Fibroblast of pulmonary artery (primary cell): ENCODE measurements around the gene PRLHR.
A peak's percentile ranks its signal among the peaks of the same experiment; 100 is the strongest.

Experiments
- DNase-seq: peaks from one replicate; pipeline ENCODE4 v3.0.0-alpha.2; 2010; ENCODE audit warnings: low read depth
- H3K4me3 ChIP-seq: replicated peaks from 2 replicates; pipeline ENCODE4 v1.5.1; 2011; ENCODE audit warnings: low read depth, mild to moderate bottlenecking, control low read depth, low read length, moderate library complexity
- TF ChIP-seq, protein P1 (sequence below): IDR thresholded peaks from 2 replicates; pipeline ENCODE4 v1.5.1; 2011; ENCODE audit warnings: mild to moderate bottlenecking, control low read depth, low read length, inconsistent platforms; ENCODE audit errors: missing control alignments

The PRLHR gene

DNA sequence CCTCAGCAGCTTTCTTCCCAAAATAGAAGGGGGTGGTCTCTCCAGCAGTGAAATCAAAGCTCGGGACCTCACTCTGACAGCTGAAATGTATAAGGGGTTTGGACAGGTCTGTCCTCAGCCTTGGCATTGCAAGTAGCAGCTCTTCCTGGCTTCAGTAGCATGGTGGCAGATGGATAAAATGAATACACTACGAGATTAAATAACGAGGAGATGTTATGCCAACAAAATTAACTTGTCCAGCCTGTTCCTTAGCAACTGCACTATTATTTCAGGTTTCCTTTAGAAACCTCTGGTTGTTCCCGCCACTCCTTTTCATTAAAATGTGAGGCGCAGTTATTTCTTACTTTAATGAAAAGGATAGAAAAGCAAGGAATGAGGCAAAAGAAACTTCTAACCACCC, 24.9 kb downstream of the PRLHR start:
- no peak overlapping the region for H3K4me3 ChIP-seq
- TF ChIP-seq, protein P1, sequence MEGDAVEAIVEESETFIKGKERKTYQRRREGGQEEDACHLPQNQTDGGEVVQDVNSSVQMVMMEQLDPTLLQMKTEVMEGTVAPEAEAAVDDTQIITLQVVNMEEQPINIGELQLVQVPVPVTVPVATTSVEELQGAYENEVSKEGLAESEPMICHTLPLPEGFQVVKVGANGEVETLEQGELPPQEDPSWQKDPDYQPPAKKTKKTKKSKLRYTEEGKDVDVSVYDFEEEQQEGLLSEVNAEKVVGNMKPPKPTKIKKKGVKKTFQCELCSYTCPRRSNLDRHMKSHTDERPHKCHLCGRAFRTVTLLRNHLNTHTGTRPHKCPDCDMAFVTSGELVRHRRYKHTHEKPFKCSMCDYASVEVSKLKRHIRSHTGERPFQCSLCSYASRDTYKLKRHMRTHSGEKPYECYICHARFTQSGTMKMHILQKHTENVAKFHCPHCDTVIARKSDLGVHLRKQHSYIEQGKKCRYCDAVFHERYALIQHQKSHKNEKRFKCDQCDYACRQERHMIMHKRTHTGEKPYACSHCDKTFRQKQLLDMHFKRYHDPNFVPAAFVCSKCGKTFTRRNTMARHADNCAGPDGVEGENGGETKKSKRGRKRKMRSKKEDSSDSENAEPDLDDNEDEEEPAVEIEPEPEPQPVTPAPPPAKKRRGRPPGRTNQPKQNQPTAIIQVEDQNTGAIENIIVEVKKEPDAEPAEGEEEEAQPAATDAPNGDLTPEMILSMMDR, result no peak
- DNase-seq, result no peak

DNA sequence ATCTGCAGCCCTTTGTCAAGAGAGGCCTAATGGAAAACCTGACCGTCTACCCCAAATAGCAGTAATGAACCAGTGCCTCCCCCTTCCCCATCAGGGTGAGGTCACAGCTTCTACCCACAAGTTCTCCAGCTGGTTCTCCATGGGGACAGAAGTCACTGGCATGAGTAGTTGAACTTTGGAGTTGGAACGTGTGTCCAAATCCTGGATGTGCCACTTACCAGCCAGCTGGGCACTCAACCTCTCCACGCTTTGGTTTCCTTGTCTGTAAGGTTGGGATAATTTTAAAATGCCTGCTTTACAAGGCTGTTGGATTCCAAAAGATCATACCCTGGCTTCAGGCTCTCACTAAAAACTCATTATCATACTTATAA, 25.6 kb downstream of the PRLHR start:
- no peak overlapping the region for H3K4me3 ChIP-seq
- TF ChIP-seq, protein P1, result no peak
- no peak for DNase-seq

DNA sequence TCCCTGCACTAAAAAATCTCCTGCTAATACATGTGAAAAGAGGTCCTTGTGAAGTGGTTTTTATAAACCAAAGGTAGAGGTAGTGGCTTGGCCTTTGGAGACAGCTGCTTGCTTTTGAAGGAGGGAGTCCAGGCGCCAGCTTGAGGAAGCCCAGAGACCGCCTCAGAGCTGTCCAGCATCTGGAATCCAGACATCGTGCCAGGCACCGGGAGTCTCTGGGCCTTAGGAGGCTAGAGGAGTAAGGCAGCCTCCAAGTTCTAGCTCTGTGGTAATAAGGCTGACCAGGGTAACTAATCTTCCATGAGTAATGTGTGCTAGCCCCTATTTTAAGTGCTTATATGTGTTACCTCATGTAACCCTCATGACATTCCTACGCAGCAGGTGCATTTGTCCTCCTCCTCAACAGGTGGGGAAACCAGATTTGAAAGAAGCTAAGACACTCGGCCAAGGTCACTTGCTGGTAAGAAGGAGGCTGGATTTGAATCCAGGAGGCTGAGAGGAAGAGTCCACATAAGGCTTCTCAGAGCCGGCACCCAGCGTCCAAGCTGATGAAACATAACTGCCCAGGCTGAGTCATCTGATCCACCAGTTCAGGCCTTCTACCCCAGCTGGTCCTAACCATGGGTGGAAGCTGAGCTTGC, 26.1 kb downstream of the PRLHR start:
- TF ChIP-seq, protein P1, result no peak
- peak; percentile 27 for DNase-seq
- H3K4me3 ChIP-seq, result no peak overlapping the region

DNA sequence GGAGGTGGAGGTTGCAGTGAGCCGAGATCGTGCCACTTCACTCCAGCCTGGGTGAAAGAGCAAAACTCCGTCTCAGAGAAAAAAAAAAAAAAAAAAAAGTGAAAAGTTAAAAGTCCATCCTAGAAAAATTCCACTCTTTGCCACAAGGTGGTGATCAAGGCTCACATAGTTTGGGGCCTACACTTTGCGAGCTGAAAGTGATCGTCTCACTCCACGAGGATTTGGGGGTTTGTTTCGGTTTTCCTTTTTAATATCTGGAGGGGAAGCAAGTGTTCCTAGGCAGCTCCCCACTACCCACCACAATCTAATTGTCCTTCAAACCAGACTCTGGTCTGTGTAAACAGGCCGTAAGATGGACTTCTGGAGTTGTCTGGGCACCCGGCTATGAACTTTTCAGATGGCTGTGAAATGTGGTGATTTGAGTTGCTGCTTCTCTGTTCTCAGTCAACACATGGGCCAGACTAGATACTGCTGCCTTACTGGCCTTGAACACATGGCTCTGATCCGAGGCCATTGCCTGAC, 27.1 kb downstream of the PRLHR start:
- peak; percentile 74 for DNase-seq
- TF ChIP-seq, protein P1, result peak; percentile 70
- no peak overlapping the region for H3K4me3 ChIP-seq

DNA sequence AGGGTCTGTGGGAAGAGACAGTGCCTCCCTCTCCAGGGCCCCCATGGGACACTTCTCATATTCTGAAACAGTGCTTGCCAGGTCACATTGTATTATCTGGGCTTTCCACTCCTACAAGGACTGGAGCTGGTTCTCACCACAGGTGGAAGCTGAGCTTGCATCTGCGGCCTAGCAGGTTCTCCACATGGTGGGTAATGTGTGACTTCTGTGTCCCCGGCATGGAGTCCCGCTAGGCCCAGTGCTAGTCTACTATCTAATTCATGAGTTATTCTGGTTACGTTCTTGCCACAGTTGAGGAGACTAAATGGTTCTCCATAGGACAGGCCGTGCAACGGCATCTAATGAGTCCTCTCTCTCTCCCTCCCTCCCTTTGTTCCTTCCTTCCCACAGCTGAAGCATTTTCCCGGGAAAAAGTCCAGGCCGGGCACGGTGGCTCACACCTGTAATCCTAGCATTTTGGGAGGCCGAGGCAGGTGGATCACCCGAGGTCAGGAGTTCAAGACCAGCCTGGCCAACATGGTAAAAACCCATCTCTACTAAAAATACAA, 27.7 kb downstream of the PRLHR start:
- no peak for DNase-seq
- TF ChIP-seq, protein P1, result no peak
- no peak overlapping the region for H3K4me3 ChIP-seq

DNA sequence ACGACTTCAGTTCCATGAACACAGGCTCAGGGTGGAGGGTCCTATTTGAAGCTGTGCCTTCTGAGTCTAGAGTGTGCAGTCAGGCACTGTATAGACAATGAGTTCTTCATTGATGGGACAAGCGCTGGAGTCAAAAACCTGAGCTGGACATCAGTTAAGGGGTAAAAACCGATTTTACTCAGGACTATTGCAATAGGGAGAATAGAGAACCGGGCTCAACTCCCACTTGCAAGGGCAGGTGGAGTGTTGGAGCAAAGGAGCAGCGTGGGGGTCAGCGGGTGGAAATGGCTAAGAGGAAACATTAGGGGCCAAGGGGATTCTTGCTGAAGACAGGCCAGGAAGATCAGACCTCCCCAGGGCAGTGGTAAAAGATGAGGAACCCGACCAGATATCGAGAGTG, 28.5 kb downstream of the PRLHR start:
- no peak for DNase-seq
- no peak overlapping the region for H3K4me3 ChIP-seq
- TF ChIP-seq, protein P1, result no peak
